ENCODE measurements around the gene SDHAF2.
A peak's percentile ranks its signal among the peaks of the same experiment; 100 is the strongest.
"Not testable (repeated sequence)": the region's sequence is repeated elsewhere in the genome, so short reads cannot be mapped to it uniquely, and the experiment has no call there.

Gene SDHAF2

DNA sequence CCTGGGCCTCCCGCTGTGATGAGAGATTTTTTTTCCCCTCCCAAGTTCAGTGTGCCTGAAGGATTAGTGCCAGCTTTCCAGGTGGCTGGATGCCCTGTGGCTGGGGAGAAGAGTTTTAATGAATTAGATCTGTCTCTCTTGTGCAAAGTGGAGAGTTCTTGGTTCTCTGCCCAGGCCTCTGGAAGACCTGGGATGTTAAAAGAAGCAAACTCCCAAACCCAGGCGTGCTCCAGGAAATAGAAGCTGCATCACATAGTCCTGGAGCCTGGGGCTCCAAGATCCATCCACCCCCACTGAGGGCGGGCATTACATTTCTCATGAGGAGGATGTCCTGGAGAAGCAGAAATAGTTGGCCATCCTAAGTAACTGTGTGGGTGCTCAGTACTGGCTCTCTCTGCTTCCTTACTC, 30.6 kb downstream of the SDHAF2 start:
- no peak for TF ChIP-seq OSR1 (CRISPR knock-in tag; IDR thresholded peaks at IDR 0.05)
- TF ChIP-seq, protein P1, sequence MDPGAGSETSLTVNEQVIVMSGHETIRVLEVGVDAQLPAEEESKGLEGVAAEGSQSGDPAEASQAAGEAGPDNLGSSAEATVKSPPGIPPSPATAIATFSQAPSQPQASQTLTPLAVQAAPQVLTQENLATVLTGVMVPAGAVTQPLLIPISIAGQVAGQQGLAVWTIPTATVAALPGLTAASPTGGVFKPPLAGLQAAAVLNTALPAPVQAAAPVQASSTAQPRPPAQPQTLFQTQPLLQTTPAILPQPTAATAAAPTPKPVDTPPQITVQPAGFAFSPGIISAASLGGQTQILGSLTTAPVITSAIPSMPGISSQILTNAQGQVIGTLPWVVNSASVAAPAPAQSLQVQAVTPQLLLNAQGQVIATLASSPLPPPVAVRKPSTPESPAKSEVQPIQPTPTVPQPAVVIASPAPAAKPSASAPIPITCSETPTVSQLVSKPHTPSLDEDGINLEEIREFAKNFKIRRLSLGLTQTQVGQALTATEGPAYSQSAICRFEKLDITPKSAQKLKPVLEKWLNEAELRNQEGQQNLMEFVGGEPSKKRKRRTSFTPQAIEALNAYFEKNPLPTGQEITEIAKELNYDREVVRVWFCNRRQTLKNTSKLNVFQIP (CRISPR knock-in tag; IDR thresholded peaks at IDR 0.05; ENCODE audit: borderline replicate concordance, low read depth) = no peak
- TF ChIP-seq, protein P2, sequence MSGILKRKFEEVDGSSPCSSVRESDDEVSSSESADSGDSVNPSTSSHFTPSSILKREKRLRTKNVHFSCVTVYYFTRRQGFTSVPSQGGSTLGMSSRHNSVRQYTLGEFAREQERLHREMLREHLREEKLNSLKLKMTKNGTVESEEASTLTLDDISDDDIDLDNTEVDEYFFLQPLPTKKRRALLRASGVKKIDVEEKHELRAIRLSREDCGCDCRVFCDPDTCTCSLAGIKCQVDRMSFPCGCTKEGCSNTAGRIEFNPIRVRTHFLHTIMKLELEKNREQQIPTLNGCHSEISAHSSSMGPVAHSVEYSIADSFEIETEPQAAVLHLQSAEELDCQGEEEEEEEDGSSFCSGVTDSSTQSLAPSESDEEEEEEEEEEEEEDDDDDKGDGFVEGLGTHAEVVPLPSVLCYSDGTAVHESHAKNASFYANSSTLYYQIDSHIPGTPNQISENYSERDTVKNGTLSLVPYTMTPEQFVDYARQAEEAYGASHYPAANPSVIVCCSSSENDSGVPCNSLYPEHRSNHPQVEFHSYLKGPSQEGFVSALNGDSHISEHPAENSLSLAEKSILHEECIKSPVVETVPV (CRISPR knock-in tag; IDR thresholded peaks at IDR 0.05) = no peak

DNA sequence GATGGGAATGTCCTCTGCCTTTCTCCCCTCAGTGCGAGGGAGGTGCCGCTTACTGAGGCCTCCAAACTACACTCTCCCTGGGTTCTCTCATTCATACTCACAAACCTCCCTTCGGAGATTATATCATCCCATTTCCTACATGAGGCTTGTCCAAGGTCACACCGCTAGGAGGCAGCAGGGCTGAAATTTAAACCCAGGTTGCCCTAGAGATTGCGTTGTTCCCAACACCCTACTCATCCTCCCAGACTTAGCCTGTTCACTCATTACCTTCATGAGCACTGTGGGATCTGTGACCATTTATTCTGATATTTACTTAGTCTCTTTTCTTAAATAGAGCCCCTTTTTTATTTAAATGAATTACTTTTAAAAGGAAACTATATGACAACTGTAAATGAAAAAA, 31.1 kb downstream of the SDHAF2 start:
- no peak for ATAC-seq

More for the DNA sequence above, 30.6 kb downstream of the SDHAF2 start:
- ATAC-seq = peak; percentile 74

DNA sequence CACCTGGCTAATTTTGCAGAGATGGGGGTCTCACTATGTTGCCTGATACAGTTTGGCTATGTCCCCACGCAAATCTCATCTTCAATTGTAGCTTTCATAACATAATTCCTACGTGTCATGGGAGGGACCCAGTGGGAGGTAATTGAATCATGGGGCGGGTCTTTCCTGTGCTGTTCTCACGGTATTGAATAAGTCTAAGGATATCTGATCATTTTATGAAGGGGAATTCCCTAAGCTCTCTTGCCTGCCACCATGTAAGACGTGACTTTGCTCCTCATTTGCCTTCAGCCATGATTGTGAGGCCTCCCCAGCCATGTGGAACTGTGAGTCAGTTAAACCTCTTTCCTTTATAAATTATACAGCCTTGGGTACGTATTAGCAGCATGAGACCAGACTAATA, 37.7 kb downstream of the SDHAF2 start:
- not testable (repeated sequence) for ATAC-seq

More for the DNA sequence above, 31.1 kb downstream of the SDHAF2 start:
- TF ChIP-seq BACH2 (CRISPR knock-in tag; IDR thresholded peaks at IDR 0.05; ENCODE audit: borderline replicate concordance) (no peak), ZFP3 (CRISPR knock-in tag; IDR thresholded peaks at IDR 0.05) (no peak), ZC3H10 (CRISPR knock-in tag; IDR thresholded peaks at IDR 0.05) (no peak), ZNF565 (CRISPR knock-in tag; conservative IDR thresholded peaks at IDR 0.05; ENCODE audit: low read depth) (no peak), OSR1 (CRISPR knock-in tag; IDR thresholded peaks at IDR 0.05) (no peak), ESRRG (CRISPR knock-in tag; IDR thresholded peaks at IDR 0.05) (no peak), TCF4 (CRISPR knock-in tag; IDR thresholded peaks at IDR 0.05; ENCODE audit: borderline replicate concordance) (no peak), RARB (CRISPR knock-in tag; IDR thresholded peaks at IDR 0.05) (no peak), ZNF8 (CRISPR knock-in tag; IDR thresholded peaks at IDR 0.05) (no peak), ZNF70 (CRISPR knock-in tag; IDR thresholded peaks at IDR 0.05) (no peak), ZFP30 (CRISPR knock-in tag; IDR thresholded peaks at IDR 0.05) (no peak), SNAI2 (CRISPR knock-in tag; IDR thresholded peaks at IDR 0.05) (no peak), GLIS3 (CRISPR knock-in tag; IDR thresholded peaks at IDR 0.05) (no peak), TOX (CRISPR knock-in tag; IDR thresholded peaks at IDR 0.05; ENCODE audit: borderline replicate concordance) (no peak), CSDC2 (CRISPR knock-in tag; IDR thresholded peaks at IDR 0.05) (no peak), ISL1 (CRISPR knock-in tag; IDR thresholded peaks at IDR 0.05) (no peak), PPARA (CRISPR knock-in tag; IDR thresholded peaks at IDR 0.05; ENCODE audit: borderline replicate concordance) (no peak)
- TF ChIP-seq, protein P3, sequence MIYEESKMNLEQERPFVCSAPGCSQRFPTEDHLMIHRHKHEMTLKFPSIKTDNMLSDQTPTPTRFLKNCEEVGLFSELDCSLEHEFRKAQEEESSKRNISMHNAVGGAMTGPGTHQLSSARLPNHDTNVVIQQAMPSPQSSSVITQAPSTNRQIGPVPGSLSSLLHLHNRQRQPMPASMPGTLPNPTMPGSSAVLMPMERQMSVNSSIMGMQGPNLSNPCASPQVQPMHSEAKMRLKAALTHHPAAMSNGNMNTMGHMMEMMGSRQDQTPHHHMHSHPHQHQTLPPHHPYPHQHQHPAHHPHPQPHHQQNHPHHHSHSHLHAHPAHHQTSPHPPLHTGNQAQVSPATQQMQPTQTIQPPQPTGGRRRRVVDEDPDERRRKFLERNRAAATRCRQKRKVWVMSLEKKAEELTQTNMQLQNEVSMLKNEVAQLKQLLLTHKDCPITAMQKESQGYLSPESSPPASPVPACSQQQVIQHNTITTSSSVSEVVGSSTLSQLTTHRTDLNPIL (CRISPR knock-in tag; IDR thresholded peaks at IDR 0.05; ENCODE audit: low read depth) = no peak
- TF ChIP-seq, protein P4, sequence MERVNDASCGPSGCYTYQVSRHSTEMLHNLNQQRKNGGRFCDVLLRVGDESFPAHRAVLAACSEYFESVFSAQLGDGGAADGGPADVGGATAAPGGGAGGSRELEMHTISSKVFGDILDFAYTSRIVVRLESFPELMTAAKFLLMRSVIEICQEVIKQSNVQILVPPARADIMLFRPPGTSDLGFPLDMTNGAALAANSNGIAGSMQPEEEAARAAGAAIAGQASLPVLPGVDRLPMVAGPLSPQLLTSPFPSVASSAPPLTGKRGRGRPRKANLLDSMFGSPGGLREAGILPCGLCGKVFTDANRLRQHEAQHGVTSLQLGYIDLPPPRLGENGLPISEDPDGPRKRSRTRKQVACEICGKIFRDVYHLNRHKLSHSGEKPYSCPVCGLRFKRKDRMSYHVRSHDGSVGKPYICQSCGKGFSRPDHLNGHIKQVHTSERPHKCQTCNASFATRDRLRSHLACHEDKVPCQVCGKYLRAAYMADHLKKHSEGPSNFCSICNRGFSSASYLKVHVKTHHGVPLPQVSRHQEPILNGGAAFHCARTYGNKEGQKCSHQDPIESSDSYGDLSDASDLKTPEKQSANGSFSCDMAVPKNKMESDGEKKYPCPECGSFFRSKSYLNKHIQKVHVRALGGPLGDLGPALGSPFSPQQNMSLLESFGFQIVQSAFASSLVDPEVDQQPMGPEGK (CRISPR knock-in tag; IDR thresholded peaks at IDR 0.05; ENCODE audit: borderline replicate concordance) = no peak
- TF ChIP-seq, protein P2 (CRISPR knock-in tag; IDR thresholded peaks at IDR 0.05) = no peak

DNA sequence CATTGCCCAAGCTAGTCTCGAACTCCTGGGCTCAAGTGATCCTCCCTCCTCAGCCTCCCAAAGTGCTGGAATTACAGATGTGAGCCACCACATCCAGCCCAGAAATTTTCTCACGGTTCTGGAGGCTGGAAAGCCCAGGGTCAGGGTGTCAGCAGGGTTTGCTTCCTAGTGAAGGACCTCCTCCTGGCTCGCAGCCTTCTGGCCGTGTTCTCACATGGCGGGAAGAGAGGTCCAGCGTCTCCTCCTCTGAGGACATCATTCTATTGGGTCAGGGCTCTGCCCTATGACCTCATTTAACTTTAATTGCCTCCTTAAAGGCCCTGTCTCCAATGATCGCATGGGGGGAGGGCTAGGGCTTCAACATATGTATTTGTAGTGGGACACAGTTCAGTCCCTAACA, 38.1 kb downstream of the SDHAF2 start:
- no peak for ATAC-seq
- TF ChIP-seq BACH2 (CRISPR knock-in tag; IDR thresholded peaks at IDR 0.05; ENCODE audit: borderline replicate concordance) = no peak
- TF ChIP-seq, protein P4 (CRISPR knock-in tag; IDR thresholded peaks at IDR 0.05; ENCODE audit: borderline replicate concordance) = no peak
- no peak for TF ChIP-seq ARNTL (CRISPR knock-in tag; IDR thresholded peaks at IDR 0.05; ENCODE audit: borderline replicate concordance, low read depth)
- no peak for TF ChIP-seq PPARA (CRISPR knock-in tag; IDR thresholded peaks at IDR 0.05; ENCODE audit: borderline replicate concordance)
- no peak for TF ChIP-seq ZC3H10 (CRISPR knock-in tag; IDR thresholded peaks at IDR 0.05)
- no peak for TF ChIP-seq ZFP30 (CRISPR knock-in tag; IDR thresholded peaks at IDR 0.05)
- no peak for TF ChIP-seq ISL1 (CRISPR knock-in tag; IDR thresholded peaks at IDR 0.05)
- no peak for TF ChIP-seq ZNF8 (CRISPR knock-in tag; IDR thresholded peaks at IDR 0.05)
- no peak for TF ChIP-seq OSR1 (CRISPR knock-in tag; IDR thresholded peaks at IDR 0.05)
- TF ChIP-seq, protein P3 (CRISPR knock-in tag; IDR thresholded peaks at IDR 0.05; ENCODE audit: low read depth) = no peak
- TF ChIP-seq TOX (CRISPR knock-in tag; IDR thresholded peaks at IDR 0.05; ENCODE audit: borderline replicate concordance) = no peak
- TF ChIP-seq TCF4 (CRISPR knock-in tag; IDR thresholded peaks at IDR 0.05; ENCODE audit: borderline replicate concordance) = no peak
- TF ChIP-seq, protein P2 (CRISPR knock-in tag; IDR thresholded peaks at IDR 0.05) = no peak

All from SK-N-SH treated with all-trans-retinoic acid at 6 μM for 48 hours (cell line).